Endometrium (tissue), 2 donors: ENCODE measurements around the gene CYP11A1.

Source experiments
- FAIRE-seq: peaks from 2 replicates; lab custom pipeline; 2012; peaks lifted over from hg19 to GRCh38; lab: Jason Lieb, UNC
- donor health status: control.
- donor health status: control.

Gene CYP11A1

DNA sequence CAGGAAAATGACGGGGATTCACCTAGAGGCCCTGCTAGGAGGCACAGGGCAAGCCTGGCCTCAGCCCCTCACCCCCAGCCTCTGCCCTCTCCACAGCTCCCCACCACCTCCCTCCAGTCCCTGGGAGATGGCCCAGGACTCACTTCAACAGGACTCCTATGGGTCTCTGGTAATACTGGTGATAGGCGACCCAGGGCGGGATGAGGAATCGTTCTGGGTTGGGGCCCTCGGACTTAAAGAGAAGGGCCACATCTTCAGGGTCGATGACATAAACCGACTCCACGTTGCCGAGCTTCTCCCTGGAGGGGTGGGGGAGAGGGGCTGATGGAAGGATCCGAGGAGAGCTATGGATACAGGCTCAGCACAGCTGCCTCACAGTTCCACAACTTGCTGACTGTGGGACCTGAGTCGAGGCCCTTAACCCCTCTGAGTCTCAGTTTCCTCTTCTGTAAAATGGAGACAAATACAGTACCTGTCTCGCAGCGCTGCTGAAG, 19.6 kb downstream of the CYP11A1 start:
- no peak for FAIRE-seq

DNA sequence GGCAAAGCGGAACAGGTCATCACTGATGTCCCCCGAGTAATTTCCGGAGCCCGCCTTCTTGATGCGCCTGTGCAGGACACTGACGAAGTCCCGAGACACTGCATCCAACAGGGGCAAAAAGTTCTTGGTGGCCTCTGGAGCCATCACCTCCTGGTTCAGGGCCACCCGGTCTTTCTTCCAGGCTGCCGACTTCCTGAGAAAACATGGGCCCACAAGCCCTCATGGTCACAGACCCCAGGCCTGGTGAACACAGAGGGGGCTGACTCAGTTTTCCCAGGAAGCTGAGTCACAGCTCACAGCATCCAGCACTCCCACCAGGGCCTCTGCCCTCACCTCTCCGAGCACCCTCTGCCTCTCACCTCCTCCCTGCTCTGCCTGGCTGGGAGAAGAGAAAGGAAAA, 22.4 kb downstream of the CYP11A1 start:
- no peak for FAIRE-seq

DNA sequence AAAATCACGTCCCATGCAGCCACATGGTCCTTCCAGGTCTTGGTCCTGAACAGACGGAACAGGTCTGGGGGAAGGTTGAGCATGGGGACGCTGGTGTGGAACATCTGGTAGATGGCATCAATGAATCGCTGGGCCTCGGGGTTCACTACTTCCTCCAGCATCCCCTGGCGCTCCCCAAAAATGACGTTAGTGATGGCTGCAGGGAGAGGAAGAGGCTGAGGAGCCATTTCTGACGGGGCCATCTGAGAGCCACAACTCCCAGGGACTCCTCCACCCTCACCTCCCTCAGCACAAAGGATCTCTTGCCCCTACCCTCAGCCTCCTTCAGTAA, 23.7 kb downstream of the CYP11A1 start:
- no peak for FAIRE-seq

DNA sequence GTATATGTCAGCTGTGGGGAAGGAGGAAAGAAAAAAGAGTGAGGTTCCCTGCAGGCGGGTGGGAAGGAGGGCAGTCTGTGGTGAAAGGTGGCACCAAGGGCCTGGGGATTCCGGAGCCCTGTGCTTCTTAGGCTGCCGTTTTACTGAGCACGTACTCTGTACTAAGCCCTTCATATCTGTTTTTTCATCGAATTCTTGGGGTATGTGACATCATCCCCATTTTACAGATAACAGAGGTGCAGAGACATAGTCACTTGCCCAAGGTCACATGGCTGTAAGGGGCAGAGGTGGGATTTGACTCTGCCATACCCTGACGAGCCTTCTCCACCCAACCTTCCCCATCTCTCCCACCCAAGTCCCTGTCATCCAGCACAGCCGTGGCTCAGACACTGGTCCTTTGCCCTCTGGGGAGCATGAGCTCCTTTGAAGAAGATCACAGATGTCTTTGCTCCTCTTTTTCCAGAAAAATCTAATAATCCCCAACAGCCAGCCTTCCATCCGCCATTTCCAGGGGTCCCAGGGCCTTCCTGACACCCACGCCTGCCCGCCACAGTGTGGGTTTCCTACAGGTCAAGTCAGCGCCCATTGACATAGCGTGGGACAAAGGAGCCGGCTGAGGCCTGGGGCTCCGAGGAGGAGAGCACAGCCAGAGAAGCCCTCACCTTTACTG, 24.2 kb downstream of the CYP11A1 start:
- no peak for FAIRE-seq

DNA sequence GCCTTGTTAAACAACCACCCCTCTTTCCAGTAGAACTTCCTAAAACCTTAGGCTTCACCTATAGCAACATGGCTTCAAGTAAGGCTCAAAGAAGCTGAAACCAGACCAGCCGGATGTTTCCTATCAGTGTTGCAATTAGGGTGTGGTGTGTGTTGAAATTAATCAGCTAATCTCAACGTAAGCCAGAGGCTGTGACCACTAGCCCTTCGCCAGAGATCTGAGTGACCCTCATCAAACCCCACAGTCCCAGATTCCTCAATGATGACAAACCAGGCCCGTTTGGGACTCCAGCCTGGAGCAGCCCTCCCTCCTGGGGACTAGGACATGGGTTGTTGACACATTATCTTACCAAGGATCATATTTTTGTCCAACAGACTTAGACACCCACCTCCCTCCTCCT, 27.3 kb downstream of the CYP11A1 start:
- FAIRE-seq = no peak

DNA sequence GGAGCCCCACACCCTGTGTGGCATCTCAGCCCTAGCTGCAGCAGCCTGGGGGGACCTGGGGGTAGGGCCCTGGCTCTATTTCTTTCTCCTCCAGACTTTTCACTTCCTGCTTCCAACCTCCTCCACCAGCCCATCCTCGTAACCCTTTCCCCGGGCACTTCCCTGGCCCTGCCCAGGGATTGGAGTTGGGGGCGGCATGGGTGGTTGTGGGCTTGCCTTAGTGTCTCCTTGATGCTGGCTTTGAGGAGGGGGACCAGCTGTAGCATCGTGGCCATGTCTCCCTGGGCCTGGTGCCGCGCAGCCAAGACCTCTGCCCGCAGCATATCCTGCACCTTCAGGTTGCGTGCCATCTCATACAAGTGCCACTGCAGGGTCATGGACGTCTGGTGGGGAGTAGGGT, 28.1 kb downstream of the CYP11A1 start:
- no peak for FAIRE-seq

DNA sequence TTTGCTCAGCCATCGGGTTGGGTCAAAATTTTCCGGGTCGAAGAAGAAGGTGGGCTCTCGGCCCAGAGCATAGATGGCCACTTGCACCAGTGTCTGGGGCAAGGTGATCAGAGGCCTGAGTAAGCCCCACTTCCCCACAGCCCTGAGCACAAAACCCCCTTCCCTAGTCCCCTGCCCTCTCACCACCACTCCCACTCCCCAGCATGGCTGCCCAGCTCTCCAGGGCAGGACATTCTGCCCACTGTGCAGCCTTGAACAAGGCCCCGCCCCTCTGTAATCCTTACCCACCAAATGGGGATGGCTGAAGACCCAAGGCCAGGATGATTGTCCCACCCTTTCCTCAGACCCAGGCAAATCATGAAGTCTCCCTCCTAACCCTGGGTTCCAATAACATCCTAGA, 28.8 kb downstream of the CYP11A1 start:
- FAIRE-seq = no peak

DNA sequence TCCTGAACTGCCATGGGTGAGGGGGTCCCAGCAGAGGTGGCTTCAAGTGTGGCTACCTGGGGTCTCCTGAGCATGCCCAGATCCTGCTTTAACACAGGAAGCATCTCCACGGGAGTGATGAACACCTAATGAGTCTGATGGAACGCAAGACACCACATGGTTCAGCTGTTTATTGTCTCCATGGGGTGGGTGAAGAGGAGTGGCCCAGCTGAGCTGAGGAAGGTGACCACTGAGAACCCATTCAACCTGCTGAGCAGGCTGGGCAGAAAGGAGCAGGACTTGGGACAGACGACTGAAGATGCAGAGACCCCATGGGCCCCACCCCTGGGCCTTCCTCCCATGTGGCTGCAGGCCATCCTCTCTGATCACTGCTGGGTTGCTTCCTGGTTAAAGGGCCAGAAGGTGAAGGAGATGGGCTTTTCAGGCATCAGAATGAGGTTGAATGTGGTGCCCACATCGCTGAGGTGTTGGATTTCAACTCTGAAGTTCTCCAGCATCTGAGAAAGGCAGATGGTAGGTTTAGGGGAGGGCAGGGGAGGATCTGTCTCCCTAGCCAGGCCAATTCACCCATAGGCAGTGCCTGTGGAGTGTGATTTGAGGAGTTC, 29.7 kb downstream of the CYP11A1 start:
- FAIRE-seq = no peak

DNA sequence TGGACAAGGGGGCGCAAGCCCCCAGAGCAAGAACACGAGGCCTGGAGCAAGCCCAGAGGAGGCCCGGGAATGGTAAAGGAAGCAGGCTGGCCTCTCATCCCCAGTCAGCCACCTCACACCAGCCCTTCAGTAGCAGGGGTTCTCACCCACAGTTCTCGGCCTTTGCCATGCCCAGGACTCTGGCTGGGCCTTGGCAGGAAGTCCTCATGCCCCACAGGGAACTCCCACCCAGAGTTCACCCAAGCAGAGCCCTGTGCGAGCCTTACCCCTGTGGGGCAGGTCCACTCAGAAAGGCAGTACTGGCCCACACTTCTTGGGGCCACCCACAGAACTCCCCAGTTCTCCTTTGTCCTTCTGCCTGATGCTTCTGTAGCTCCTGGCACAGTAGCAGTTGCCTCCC, 30.3 kb downstream of the CYP11A1 start:
- FAIRE-seq = no peak

DNA sequence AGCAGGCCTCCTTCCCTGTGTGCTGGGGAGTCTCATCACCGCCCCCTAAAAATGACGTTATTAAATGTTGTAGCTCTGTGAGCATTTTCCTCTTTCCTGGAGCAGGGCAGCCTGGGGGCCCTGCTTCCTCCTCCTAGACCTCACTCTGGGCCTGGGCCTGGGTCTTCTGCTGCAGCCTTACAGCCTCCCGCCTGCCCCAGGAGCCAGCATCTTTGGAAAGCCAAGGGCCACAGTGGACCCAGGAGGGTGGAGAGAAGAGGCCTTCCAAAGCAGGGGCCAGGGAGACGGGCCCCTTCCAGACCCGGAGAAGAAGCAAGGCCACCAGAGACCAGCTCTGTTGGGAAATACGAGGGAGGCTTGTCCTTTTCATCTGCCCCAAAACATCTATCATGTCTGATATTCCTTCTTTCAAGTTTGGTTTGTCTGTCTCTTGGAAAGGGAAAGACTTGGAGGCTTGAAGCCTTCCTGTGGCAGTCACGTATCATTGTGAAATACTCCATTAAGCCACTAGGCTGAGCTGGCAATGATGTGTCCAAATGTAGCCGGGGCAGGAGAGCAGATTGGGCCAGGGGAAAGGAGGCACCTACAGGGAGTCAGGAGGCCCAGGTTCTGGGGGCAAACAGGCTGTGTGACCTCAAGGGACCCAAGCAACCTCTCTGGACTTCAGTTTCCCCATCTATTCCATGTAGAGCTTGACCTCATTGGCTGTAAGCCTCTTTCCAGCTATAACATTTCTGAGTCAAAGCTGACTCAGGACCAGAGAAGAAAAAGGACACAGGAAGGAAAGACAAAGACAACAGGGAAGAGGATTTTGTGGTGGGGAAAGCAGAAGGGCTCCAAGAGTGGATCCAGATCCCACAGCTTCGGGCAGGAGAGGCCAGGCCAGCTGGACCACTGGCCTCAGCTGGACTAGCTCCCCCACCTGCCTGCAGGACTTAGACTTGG, 31.1 kb downstream of the CYP11A1 start:
- no peak for FAIRE-seq

DNA sequence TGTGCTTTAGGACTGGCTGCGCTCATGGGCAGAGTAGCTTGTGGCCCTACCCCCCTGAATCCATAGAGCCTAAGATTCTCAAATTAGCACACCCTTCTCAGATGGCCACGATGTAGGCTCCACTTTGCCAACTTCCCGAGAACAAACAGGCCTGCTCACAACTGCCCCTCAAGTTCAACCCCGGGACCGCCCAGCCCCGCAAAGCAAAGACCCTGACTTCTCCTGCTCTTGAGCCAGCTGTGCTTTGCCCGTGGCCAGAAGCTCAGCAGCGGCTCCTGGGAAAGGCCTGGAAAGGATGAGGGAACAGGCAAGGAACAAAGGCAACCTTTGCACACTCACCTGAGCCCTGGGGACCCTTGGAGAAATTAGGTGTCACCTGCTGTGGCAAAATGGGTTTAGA, 32.0 kb downstream of the CYP11A1 start:
- FAIRE-seq = no peak

DNA sequence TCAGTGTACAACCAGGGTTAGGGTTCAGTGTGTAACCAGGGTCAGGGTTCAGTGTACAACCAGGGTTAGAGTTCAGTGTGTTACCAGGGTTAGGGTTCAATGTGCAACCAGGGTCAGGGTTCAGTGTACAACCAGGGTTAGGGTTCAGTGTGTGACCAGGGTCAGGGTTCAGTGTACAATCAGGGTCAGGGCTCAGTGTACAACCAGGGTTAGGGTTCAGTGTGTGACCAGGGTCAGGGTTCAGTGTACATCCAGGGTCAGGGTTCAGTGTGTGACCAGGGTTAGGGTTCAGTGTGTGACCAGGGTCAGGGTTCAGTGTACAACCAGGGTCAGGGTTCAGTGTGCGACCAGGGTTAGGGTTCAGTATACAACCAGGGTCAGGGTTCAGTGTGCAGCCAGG, 33.3 kb downstream of the CYP11A1 start:
- FAIRE-seq = no peak

DNA sequence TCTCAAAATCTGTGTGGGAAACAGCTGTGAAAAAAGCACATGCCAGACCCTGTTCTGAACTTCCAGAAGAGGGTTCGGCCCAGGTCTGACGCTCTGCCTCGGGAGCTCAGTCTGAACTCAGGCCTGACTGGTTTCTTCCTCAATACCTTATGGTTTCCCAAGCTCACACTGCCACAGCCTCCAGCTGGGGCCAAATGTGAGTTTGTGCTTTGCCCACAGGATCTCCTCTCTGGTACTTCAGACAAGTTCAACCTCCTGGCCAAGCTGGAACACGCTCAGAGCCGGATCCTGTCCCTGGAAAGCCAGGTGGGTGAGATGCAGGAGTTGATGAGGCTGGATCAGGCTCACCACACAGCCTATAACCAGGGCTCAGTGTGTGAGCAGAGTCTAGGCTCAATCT, 33.8 kb downstream of the CYP11A1 start:
- no peak for FAIRE-seq

DNA sequence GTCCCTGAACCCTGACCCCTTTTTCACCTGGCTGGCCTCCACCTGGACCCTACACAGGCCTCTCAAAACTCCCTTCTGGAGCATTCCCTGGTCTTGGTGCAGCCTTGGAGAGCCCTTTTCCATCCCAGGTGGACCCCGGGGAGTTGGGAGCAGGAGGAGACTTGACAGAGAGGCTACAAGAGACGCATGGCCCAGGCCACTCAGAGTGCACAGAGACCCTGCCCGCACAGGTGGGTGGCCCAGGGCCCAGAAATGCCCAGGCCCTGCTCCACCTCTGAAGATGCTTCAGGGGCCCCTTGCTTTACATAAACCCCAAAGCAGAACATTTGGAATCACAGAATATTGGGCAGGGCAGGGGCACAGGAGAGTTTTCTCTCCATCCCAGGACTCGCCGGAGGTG, 34.4 kb downstream of the CYP11A1 start:
- FAIRE-seq = no peak

DNA sequence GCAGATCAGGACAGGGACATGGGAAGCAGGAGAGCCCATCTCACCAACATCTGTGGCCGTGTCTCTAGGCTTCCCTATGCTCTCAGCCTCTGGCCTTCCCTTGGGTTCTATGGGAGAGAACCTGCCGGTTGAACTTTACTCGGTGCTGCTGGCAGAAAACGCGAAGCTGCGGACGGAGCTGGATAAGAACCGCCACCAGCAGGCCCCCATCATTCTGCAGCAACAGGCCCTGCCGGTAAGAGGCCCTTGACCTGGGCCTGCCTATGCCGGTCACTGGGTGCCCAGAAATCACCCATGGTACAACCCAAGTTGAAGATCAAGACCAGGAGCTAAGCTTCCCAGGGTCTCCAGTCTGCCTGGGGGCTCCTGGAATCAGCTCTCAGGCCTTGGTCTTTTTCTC, 34.8 kb downstream of the CYP11A1 start:
- no peak for FAIRE-seq

DNA sequence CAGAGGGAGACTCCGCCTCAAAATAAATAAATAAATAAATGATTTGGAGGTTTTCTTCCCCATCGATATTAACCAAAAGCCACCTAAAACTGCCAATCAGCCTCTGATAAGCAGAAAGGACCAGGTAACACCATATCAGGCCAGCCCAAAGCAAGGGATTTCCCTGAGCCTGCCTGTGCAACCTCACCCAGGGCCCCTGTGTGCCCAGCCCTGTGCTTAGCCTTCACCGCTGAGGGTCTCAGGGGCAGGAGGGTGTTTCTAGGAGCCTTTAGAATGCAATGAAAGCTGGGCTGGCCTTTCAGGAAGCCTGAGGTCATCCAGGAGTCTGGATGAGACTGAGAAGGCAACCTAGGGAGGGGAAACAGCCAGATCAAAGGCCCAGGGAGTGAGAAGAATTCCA, 35.4 kb downstream of the CYP11A1 start:
- FAIRE-seq = no peak

DNA sequence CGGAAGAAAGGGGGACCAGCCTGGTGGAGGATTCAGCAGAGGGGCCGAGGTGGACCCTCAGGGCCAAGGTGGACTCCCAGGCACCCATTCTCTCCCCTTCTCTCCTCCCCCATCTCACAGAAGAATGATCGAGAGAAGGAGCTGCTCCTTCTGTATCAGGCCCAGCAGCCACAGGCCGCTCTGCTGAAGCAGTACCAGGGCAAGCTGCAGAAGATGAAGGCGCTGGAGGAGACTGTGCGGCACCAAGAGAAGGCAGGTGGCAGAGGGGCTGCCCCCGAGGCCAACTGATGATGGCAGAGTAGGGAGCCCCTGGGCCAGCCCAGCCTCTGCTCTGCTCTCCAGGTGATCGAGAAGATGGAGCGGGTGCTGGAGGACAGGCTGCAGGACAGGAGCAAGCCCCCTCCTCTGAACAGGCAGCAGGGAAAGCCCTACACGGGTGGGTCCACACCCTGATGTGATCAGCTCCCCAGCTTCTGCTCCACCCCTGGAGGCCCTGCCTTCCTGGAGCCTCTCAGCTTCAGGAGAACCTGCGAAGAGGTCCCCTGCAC, 36.5 kb downstream of the CYP11A1 start:
- no peak for FAIRE-seq

DNA sequence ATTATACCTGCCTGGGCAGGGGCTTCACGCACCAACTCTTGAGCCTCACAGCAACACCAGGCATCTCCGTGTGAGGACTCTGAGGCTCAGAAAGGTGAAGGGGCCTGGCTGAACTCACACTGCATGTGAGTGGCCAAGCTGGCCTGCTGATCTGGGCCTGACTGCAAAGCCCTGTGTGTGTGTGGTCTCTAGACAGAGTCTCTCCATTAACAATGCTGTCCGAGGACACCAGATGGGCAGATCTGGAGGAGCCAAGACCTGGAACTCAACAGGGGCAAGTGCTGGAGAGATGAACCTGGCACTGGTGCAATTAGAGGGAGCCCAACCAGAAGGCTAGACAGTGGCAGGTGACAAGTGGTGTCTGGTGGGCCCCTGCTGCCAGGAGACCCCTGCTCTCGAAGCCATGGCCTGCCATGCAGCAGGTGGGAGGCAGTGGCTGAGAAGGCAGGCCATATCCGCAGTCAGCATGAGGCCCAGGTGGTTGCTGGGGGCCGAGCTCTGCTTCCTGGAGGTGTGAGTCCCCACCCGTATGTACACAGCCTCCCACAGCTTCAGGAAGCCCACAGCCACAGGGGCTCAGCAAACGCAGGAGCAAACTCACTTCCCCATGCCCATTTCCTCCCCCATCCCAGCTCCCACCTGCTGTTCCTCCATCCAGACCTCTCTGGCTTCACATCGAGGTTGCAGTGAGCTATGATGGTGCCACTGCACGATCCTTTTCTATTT, 39.0 kb downstream of the CYP11A1 start:
- FAIRE-seq = no peak

DNA sequence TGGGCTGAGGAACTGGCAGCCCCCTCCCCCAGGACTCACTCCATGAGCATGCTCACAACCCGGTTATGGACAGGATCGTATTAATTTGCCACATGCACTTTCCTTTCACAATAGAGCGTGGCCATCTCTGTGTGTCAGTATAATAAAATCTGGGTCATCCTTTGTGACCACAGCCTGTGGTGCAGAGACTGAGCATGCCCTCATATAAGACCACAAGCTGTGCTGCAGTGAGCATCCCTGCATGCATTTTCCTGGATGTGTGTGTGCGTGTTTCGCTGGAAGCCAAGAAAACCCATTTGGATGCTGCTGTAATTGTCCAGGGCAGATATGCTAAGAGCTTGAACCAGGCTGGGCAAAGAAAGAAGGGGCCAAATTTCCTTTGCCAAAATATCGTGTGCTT, 39.7 kb downstream of the CYP11A1 start:
- no peak for FAIRE-seq

DNA sequence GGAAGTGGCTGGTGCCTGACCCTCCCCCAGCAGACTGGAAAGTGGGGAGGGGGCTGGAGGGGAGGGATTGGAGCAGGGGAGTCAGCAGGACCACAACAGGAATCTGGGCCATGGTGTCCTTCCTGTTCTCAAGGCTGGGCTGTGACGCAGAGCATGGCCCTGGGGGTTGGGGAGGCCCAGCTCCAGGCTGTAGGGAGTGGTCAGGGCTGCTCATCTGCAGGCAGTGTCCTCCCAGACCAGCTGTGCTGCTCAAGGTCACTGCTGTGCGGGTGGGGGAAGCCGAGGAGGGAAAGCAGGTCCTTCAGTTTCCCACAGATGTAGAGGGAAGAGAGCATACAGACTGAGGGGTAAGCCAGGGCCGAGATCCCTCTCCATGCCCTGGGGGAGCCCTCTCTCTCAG, 40.7 kb downstream of the CYP11A1 start:
- FAIRE-seq = no peak

DNA sequence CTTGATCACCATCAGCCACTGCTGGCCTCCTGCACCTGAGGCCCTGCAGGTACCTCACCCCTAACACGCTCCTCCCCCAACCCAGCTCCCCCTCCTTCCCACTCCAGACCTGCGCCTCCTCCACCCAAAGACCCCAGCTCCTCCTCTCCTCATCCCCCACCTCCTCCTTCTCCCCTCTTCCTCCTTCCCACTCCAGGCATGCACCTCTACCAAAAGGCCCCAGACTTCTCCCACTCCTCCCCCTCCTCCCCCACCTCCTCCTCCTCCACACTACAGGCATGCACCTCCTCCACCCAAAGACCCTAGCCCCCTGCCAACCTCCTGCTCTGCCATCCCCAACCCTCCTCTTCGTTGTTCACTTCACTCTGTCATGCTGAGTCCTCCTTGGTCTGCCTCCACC, 42.7 kb downstream of the CYP11A1 start:
- FAIRE-seq = no peak

DNA sequence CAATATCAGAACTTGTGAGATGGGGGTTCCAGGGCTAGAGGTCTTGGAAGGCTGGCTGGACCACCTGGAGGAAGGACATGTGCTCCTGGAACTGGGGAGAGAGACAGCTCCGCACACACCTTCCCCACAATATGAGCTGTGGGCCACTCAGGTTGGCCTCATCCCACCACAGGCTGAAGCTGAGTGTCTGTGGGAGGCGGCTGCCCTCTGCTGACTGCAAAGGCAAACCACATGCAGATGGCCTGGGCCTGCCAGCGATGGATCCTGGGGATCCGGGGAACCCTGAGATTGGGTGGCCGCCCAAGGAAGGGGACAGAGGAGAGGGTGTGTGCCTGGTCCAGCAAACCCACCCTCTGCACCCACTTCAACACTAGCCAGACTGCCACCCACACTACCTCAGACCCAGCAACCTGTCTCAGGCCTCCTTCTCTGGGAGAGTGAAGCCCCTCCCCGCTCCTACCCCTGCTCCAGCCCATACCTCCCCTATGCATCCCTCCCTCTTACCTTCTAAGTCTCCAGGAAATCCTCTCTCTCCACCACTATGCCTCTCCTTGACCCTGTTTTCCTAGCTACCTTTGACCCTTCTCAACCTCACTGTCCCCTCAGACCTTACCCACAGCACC, 44.8 kb downstream of the CYP11A1 start:
- no peak for FAIRE-seq
